Epithelial cell of proximal tubule (primary cell): ENCODE results near the gene ZNF563. TPM values are rescaled to one million over a fixed set of nuclear protein-coding genes. Genes with fewer than 3 reads are reported as not detected.
"Not testable (repeated sequence)": the region's sequence is repeated elsewhere in the genome, so short reads cannot be mapped to it uniquely, and the experiment has no call there.

Experiments used
- DNase-seq: peaks from one replicate; pipeline ENCODE4 v3.0.0-alpha.2; 2011; ENCODE audit warnings: low read depth
- H3K4me3 ChIP-seq: 2 replicates; pipeline ENCODE4 v1.5.1; 2011; ENCODE audit warnings: low read depth, mild to moderate bottlenecking, low read length
- CTCF ChIP-seq: conservative IDR thresholded peaks from 2 replicates; pipeline ENCODE4 v1.5.1; 2012; ENCODE audit warnings: low read depth, mild to moderate bottlenecking, low read length
- total RNA-seq: library from RNA; depleted of rRNA; stranded (reverse); fragments of >200 nt; gene quantifications from 2 replicates; pipeline ENCODE4 v1.2.3, GENCODE V29; 2015

Gene ZNF563
- total RNA-seq: 2.8 and 9.7 TPM in 2 replicates

GRCh38 chr19:12333162-12334159 lies at the start of gene ZNF563:
Gene ZNF563, minus strand, starts transcription at chr19:12333633. Its CDS starts 151 bp downstream, at chr19:12333482.
- no peak for TF ChIP-seq CTCF
- H3K4me3 ChIP-seq: peak within 1 kb of the TSS; percentile 93
- peak; percentile 64 for DNase-seq

DNA sequence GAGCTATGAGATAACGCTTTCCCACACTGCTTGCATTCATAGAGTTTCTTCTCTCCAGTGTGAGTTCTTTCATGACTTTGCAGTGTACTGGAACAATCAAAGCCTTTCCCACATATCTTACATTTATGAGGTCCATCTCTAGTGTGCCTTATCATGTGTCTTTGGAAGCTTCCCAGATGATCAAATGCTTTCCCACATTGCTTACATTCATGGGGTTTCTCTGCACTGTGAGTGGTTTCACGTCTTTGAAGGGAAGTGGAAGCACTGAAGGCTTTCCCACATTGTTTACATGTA lies 47.0 kb upstream of the ZNF563 start:
- TF ChIP-seq CTCF: no peak
- H3K4me3 ChIP-seq: no peak overlapping the region
- DNase-seq: no peak

GRCh38 chr19:12379732-12380443 lies 46.5 kb upstream of the ZNF563 start:
- DNase-seq: no peak
- TF ChIP-seq CTCF: no peak
- H3K4me3 ChIP-seq: no peak overlapping the region

GRCh38 chr19:12374026-12374425 lies 40.6 kb upstream of the ZNF563 start:
- DNase-seq: no peak
- no peak for TF ChIP-seq CTCF
- no peak overlapping the region for H3K4me3 ChIP-seq

- peak within 1 kb of the TSS; percentile 78 for H3K4me3 ChIP-seq
- DNase-seq: peak; percentile 82
- peak; percentile 69 for TF ChIP-seq CTCF
These were observed 32.1 kb upstream of the ZNF563 start, which contains the start of gene ZNF442 for GRCh38 chr19:12365236-12366162. Gene ZNF442, minus strand, starts transcription at chr19:12365683. Its CDS starts 2,052 bp downstream, at chr19:12363631.

DNA sequence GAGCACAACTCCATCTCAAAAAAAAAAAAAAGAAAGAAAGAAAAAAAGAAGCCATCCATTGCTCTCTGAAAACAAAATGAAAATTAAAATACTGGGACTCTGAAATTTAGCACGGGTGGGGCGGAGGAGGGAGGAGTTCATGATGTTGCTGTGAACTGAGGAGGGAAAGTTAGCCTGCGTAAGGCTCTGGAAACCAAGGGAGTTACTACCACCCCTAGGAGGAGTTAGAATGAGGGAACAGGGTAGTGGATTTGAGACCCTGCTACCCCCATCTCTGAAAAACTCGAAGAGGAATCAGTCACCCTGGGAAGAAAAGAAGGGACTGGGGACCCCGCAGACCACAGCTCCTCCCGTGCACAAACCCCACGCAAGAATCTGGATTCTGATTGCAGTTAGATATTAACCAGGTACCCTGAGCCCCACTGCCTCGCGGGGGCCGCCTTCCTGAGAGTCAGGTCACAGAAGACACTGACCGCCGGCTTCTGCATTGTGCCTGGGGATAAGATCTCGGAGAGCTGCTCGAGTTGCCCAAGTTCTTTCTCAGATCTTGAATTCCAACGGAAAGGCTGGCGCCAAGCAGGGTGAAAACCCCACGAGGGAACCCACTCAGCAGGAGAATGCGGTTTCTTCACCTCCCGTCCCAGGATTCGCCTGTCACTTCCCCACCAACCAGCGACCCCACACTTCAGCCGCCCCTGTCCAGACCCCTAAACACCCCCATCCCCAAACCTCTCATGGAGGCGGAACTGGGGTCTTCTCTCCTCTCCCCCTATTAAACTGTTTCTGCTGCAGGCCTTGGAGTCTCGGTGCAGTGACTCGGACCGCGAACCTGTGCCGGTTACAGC lies 31.2 kb upstream of the ZNF563 start:
- TF ChIP-seq CTCF: no peak
- peak overlapping the region; percentile 78 for H3K4me3 ChIP-seq
- no peak for DNase-seq

- not testable (repeated sequence) for H3K4me3 ChIP-seq, DNase-seq
These were observed 28.8 kb upstream of the ZNF563 start for GRCh38 chr19:12362236-12362635.
